Measurements from ENCODE around the gene DCST1. TPM values are rescaled to one million over a fixed set of nuclear protein-coding genes. Genes with fewer than 3 reads are reported as not detected.

DCST1 gene
- total and polyA plus RNA-seq, 2 of the 13 experiments (the other 11 are each of a cell fraction or from before 2014, with no cell fraction given): 0.04 TPM; not detected in 1

- TF ChIP-seq SMAD9 (CRISPR knock-in tag; IDR thresholded peaks at IDR 0.05) (no peak), ZNF749 (CRISPR knock-in tag; IDR thresholded peaks at IDR 0.05; ENCODE audit: borderline replicate concordance) (no peak), GTF3A (CRISPR knock-in tag; conservative IDR thresholded peaks at IDR 0.05) (no peak; the same call in 1 of the 2 replicates), ZNF264 (CRISPR knock-in tag; IDR thresholded peaks at IDR 0.05) (no peak), MNT (IDR thresholded peaks at IDR 0.05) (no peak), NRL (CRISPR knock-in tag; IDR thresholded peaks at IDR 0.05; ENCODE audit: borderline replicate concordance) (peak; percentile 19; the same call in 1 of the 2 replicates), ZFP90 (CRISPR knock-in tag; IDR thresholded peaks at IDR 0.05; ENCODE audit: borderline replicate concordance) (no peak; the same call in 1 of the 2 replicates), ZNF777 (CRISPR knock-in tag; IDR thresholded peaks at IDR 0.05) (no peak), ZNF282 (IDR thresholded peaks at IDR 0.05; ENCODE audit: partially characterized antibody) (no peak), ZFY (CRISPR knock-in tag; IDR thresholded peaks at IDR 0.05) (peak; percentile 38; the same call in 1 of the 2 replicates), SP4 (CRISPR knock-in tag; IDR thresholded peaks at IDR 0.05) (peak; percentile 60), ZNF547 (CRISPR knock-in tag; IDR thresholded peaks at IDR 0.05) (peak; percentile 59; the same call in 1 of the 2 replicates), SMARCC2 (IDR thresholded peaks at IDR 0.05) (no peak), ZNF709 (CRISPR knock-in tag; IDR thresholded peaks at IDR 0.05) (no peak), YEATS2 (CRISPR knock-in tag; IDR thresholded peaks at IDR 0.05; ENCODE audit: borderline replicate concordance) (peak; percentile 66; the same call in 1 of the 2 replicates), ZNF678 (CRISPR knock-in tag; IDR thresholded peaks at IDR 0.05) (no peak), RXRB (CRISPR knock-in tag; IDR thresholded peaks at IDR 0.05; ENCODE audit: borderline replicate concordance) (peak; percentile 79; the same call in 1 of the 2 replicates), IKZF4 (CRISPR knock-in tag; IDR thresholded peaks at IDR 0.05; ENCODE audit: borderline replicate concordance, low read depth, not compliant biosample characterization) (peak; percentile 17)
- TF ChIP-seq, protein P1, sequence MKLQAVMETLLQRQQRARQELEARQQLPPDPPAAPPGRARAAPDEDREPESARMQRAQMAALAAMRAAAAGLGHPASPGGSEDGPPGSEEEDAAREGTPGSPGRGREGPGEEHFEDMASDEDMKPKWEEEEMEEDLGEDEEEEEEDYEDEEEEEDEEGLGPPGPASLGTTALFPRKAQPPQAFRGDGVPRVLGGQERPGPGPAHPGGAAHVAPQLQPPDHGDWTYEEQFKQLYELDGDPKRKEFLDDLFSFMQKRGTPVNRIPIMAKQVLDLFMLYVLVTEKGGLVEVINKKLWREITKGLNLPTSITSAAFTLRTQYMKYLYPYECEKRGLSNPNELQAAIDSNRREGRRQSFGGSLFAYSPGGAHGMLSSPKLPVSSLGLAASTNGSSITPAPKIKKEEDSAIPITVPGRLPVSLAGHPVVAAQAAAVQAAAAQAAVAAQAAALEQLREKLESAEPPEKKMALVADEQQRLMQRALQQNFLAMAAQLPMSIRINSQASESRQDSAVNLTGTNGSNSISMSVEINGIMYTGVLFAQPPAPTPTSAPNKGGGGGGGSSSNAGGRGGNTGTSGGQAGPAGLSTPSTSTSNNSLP (IDR thresholded peaks at IDR 0.05; ENCODE audit: low read depth, low read length): no peak
- TF ChIP-seq, protein P2, sequence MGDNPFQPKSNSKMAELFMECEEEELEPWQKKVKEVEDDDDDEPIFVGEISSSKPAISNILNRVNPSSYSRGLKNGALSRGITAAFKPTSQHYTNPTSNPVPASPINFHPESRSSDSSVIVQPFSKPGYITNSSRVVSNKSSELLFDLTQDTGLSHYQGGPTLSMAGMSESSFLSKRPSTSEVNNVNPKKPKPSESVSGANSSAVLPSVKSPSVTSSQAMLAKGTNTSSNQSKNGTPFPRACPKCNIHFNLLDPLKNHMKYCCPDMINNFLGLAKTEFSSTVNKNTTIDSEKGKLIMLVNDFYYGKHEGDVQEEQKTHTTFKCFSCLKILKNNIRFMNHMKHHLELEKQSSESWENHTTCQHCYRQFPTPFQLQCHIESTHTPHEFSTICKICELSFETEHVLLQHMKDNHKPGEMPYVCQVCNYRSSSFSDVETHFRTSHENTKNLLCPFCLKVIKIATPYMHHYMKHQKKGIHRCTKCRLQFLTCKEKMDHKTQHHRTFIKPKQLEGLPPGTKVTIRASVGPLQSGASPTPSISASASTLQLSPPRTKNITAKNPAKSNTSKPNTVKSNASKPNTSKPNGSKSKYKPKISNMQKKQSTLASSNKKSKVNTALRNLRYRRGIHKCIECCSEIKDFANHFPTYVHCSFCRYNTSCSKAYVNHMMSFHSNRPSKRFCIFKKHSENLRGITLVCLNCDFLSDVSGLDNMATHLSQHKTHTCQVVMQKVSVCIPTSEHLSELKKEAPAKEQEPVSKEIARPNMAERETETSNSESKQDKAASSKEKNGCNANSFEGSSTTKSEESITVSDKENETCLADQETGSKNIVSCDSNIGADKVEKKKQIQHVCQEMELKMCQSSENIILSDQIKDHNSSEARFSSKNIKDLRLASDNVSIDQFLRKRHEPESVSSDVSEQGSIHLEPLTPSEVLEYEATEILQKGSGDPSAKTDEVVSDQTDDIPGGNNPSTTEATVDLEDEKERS (CRISPR knock-in tag; IDR thresholded peaks at IDR 0.05): peak; percentile 78; the same call in 1 of the 2 replicates
- TF ChIP-seq, protein P3, sequence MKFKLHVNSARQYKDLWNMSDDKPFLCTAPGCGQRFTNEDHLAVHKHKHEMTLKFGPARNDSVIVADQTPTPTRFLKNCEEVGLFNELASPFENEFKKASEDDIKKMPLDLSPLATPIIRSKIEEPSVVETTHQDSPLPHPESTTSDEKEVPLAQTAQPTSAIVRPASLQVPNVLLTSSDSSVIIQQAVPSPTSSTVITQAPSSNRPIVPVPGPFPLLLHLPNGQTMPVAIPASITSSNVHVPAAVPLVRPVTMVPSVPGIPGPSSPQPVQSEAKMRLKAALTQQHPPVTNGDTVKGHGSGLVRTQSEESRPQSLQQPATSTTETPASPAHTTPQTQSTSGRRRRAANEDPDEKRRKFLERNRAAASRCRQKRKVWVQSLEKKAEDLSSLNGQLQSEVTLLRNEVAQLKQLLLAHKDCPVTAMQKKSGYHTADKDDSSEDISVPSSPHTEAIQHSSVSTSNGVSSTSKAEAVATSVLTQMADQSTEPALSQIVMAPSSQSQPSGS (CRISPR knock-in tag; IDR thresholded peaks at IDR 0.05): peak; percentile 54
Observed at GRCh38 chr1:155084722-155085503, 51.3 kb downstream of the DCST1 start (continued).
